IPS-18a (cell line): ENCODE data around the gene TTC23.

ENCODE experiments used
- H3K27ac ChIP-seq: one replicate; pipeline ENCODE4 v1.5.1; 2013; ENCODE audit warnings: low read length
- H3K27me3 ChIP-seq: one replicate; pipeline ENCODE4 v1.6.1; 2013; ENCODE audit warnings: mild to moderate bottlenecking, low read length; ENCODE audit not compliant: control insufficient read depth, insufficient read depth
- H3K36me3 ChIP-seq: one replicate; pipeline ENCODE4 v1.6.1; 2013; ENCODE audit warnings: low read depth, low read length; ENCODE audit not compliant: control insufficient read depth
- H3K4me1 ChIP-seq: one replicate; pipeline ENCODE4 v1.6.1; 2013; ENCODE audit warnings: low read depth, low read length; ENCODE audit not compliant: control insufficient read depth
- H3K4me3 ChIP-seq: one replicate; pipeline ENCODE4 v1.5.1; 2013; ENCODE audit warnings: low read length
- H3K9ac ChIP-seq: one replicate; pipeline ENCODE4 v1.6.1; 2013; ENCODE audit warnings: mild to moderate bottlenecking, low read length, moderate library complexity
- H3K9me3 ChIP-seq: one replicate; pipeline ENCODE4 v1.6.1; 2013; ENCODE audit warnings: low read depth, low read length; ENCODE audit not compliant: control insufficient read depth

The TTC23 gene

DNA sequence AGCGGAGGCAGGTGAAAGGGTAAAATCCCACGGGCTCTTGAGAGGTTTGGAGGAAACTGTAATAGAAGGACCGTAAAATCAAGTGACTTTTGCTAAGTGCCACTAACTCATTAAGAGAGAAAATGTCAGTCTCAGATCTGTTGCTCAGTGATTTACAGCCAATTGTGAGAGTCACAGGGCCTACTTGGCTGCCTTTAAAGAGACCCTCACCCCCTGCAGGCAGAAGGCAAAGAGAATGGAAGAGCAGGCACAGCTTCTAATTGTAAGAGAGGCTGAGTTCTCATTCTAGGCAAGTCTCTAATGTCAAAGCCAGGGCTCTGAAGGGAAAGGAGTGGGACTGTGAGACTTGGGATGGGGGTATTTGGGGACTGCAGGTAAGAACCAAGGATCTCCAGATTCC is 153.8 kb downstream of the TTC23 start:
- Histone ChIP-seq H3K9me3 (no peaks in the 10 kb centered on the region), H3K27me3 (peaks cover 20% of the 10 kb centered on the region), H3K4me1 (no peaks in the 10 kb centered on the region), H3K9ac (no peak overlapping the region), H3K4me3 (no peak overlapping the region), H3K27ac (no peak overlapping the region), H3K36me3 (no peaks in the 10 kb centered on the region)

DNA sequence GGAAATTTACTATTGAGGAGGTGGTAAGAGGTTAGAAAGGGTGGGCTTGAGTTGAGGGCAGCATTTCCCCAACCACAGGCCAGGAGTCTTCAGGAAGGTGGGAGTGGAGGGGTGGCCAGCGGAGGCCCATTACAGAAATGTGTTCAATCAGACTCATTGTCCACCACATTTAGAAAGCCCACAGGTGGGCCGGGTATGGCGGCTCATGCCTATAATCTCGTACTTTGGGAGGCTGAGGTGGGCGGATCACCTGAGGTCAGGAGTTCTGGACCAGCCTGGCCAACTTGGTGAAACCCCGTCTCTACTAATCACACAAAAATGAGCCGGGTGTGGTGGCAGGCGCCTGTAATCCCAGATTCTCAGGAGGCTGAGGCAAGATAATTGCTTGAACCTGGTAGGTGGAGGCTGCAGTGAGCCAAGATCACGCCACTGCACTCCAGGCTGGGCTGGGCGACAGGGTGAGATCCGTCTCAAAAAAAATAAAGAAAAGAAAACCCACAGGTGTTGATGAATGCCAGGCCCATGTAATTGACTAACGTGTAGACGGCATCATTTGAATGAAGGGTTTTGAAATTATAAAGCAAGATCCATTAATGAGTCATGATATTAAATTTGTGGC is 156.7 kb downstream of the TTC23 start:
- Histone ChIP-seq H3K4me1 (peaks cover 5% of the 10 kb centered on the region), H3K36me3 (no peaks in the 10 kb centered on the region), H3K27ac (no peak overlapping the region), H3K4me3 (no peak overlapping the region), H3K27me3 (no peaks in the 10 kb centered on the region), H3K9ac (no peak overlapping the region), H3K9me3 (no peaks in the 10 kb centered on the region)

DNA sequence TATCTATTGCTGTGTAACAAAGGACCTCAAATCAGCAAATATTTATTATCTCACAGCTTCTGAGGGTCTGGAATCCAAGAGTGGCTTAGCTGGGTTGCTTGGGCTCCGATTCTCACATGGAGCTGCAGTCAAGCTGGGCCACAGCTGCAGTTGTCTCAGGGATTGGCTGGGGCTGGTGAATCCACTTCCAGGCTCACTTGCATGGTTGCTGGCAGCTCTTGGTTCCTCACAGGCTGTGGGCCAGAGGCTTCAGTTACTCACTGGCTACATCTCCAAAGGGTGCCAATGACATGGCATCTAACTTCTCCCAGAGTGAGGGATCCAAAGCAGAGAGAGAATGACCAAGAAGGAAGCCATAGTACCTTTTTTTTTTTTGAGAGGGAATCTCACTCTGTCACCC is 158.4 kb downstream of the TTC23 start:
- no peak overlapping the region for H3K9ac ChIP-seq
- no peaks in the 10 kb centered on the region for H3K9me3 ChIP-seq
- peaks cover 5% of the 10 kb centered on the region for H3K4me1 ChIP-seq
- H3K4me3 ChIP-seq: no peak overlapping the region
- no peaks in the 10 kb centered on the region for H3K27me3 ChIP-seq
- no peaks in the 10 kb centered on the region for H3K36me3 ChIP-seq
- no peak overlapping the region for H3K27ac ChIP-seq

DNA sequence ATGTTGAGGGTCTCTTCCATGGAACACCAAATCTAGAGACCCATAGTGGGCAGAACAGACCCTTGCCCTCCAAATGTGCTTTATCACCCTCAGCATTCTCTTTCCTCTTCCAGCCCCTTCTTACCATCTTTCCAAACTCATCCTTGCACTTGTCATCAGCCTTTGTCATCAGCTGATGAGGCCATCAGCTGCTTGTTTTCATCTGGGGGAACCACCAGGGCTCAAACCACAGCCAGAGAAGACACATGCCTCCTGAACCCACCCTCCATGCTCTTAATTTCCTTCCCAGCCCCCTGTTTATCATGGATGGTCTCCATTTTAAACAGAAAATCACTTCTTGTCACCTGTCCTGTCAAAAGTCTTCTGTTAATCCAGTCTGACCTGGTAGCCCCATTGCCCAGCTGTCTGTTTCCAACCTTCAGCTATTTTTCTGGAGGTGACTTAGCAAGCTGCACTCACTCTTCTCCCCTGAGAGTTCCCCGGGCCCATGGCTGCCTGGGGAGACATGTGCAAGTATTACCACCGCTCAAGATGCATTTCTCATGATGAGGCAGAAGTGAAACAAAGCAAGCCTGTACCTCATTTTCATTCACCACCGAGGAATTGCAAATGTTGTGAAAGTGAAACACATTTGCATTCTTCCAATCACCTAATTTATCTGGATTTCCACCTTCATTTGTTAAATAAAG is 159.2 kb downstream of the TTC23 start:
- no peak overlapping the region for H3K4me3 ChIP-seq
- no peak overlapping the region for H3K9ac ChIP-seq
- peaks cover 5% of the 10 kb centered on the region for H3K4me1 ChIP-seq
- no peak overlapping the region for H3K27ac ChIP-seq
- H3K27me3 ChIP-seq: no peaks in the 10 kb centered on the region
- H3K9me3 ChIP-seq: no peaks in the 10 kb centered on the region
- no peaks in the 10 kb centered on the region for H3K36me3 ChIP-seq

DNA sequence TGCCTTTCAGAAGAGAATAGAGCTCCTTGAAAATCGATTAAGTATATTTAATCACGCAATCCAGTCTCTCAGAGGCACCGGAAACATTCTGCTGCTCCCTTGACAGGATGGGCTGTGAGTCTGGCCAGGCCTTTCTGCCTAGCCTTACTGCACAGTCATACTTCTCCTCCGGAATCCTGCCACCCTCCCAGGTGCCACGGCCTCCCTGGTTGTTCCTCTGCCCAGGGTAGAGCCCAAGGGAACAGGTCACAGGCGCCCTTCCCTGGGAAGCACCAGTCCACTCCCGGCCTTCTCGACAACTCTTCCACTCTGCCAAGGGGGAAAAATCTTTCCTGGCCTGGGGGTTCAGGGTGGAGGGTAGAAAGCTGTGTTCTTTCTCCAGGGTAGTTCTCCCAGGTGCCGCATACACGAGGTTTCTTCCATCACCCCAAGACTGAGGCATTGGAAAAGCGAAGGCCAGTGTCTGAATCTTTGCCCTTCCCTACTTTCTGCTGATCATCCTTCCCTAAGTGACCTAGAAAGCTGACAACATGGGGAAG is 161.9 kb downstream of the TTC23 start:
- Histone ChIP-seq H3K9me3 (no peaks in the 10 kb centered on the region), H3K27me3 (no peaks in the 10 kb centered on the region), H3K9ac (no peak overlapping the region), H3K4me3 (no peak overlapping the region), H3K4me1 (peaks cover 5% of the 10 kb centered on the region), H3K36me3 (no peaks in the 10 kb centered on the region), H3K27ac (no peak overlapping the region)

DNA sequence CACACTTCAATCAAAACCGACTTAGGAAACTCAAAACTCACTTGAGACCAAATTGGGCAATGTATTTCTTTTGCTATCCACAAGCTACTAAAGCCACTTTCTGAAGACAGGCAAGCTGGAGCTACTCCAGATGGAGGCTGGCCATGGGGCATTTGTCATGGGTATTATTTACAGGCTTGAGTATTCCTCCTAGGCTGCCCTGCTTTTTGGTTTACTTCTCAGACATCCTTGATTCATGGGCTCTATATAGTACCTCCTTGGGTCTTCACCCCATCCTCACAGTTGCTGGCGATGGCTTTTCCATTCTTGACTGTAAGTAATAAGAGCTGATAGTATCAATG is 163.1 kb downstream of the TTC23 start:
- no peak overlapping the region for H3K4me3 ChIP-seq
- H3K9ac ChIP-seq: no peak overlapping the region
- H3K4me1 ChIP-seq: peaks cover 5% of the 10 kb centered on the region
- no peaks in the 10 kb centered on the region for H3K36me3 ChIP-seq
- no peak overlapping the region for H3K27ac ChIP-seq
- no peaks in the 10 kb centered on the region for H3K27me3 ChIP-seq
- H3K9me3 ChIP-seq: no peaks in the 10 kb centered on the region
